ENCODE measurements around the gene STAB1.

Gene STAB1

DNA sequence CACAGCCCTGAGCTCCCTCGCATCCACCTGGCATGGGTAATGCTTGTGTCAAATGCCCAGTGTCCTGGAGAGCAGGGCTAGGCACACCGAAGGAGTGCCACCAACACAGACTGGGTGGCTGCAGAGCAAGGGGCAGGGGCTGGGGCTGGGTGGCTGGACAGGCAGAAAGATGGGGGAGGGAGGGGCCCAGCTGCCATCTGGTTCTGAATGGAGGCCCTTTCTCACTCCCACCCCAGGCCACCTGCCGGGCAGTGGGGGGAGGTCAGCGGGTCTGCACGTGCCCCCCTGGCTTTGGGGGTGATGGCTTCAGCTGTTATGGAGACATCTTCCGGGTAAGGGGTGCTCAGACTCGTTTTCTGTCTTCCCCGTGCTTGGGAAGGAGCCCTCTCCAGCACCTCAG lies 17.0 kb downstream of the STAB1 start:
- DNase-seq, result no peak

DNA sequence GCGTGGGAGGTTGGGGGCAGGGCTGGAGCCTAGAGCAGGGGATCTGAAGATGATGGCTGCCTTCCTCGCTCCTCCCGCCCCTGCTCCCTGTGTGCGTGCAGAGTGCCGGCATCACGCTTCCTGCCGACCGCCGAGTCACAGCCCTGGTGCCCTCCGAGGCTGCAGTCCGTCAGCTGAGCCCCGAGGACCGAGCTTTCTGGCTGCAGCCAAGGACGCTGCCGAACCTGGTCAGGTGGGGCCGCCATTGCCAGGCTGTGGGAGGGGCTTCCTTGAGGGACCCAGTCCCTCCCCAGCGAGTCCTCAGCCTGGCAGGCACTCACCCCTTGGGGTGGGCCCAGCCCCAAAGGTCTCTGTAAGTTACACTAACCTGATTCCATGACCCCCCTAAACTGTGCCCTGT lies 17.6 kb downstream of the STAB1 start:
- DNase-seq, result no peak

DNA sequence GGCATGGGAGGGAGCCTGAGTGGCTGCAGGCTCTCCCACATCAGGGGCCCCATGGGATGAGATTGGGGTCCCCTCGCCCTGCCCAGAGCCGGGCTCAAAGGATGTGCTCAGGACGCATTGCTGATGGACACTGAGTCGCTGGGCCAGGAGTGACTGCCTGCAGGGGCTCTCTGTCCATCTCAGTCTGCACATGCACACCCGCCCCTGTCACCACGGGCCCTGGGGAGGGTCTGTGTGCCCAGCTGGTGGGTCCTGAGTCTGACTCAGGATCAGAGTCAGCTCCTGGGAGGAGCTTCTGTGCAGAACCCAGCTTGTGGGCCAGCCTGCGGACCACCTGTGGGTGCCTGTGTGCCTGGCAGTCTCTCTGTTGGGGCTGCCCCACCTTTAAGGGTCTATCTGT lies 18.1 kb downstream of the STAB1 start:
- DNase-seq, result no peak

DNA sequence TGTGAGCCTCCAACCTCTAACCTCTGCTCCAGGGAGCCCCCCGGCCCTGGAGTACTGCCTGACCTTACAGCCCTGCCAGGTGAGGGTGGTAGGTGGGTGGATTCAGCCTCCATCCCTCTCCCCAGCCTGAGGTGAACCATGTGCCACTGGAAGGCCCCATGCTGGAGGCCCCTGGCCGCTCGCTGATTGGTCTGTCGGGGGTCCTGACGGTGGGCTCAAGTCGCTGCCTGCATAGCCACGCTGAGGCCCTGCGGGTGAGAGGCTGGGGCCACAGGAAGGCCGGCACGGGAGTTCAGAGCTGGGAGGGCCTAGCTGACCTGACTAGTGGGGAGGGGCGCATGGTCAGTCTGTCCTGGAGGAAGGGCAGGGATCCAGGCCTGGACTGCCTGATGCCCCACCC lies 19.4 kb downstream of the STAB1 start:
- no peak for DNase-seq

DNA sequence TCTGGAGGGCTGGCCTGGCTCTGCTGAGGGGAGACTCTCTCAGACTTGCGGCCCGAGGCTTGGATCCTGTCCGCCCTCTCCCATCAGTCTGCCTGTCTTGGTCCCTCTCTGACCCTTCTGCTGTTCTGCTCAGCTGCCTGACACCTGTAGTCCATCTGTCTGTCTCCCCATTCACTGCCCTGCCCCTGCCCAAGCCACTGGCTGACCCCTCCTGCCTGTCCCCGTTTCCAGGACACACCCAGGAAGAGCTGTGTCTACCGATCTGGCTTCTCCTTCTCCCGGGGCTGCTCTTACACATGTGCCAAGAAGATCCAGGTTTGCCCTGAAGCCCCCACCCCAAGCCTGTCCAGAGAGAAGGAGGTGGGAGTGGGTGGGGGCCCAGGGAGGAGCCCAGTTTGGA lies 20.1 kb downstream of the STAB1 start:
- no peak for DNase-seq

DNA sequence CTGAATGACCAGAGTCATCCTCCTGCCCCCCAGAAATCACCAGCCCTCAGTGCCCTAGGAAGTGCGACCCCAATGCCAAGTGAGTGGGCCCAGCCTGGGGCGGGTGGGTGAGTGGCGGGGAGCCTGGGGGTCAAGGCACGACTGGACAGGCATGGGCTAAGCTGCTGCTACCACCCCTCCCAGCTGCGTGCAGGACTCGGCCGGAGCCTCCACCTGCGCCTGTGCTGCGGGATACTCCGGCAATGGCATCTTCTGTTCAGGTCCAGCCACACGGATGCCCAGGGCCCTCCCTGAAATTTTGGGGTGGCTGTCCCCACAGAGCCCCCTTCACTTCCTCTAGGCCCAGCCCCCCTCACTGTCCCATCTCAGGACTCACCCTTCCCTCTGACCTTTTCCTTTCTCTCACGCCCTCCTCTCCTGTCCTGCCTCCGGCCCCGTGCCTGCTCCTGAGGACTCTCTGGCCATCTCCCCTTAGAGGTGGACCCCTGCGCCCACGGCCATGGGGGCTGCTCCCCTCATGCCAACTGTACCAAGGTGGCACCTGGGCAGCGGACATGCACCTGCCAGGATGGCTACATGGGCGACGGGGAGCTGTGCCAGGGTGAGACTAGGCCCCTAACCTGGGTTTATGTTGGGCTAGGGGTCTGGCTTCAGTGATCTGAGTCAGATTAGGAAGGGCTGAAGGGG lies 21.5 kb downstream of the STAB1 start:
- DNase-seq, result no peak

DNA sequence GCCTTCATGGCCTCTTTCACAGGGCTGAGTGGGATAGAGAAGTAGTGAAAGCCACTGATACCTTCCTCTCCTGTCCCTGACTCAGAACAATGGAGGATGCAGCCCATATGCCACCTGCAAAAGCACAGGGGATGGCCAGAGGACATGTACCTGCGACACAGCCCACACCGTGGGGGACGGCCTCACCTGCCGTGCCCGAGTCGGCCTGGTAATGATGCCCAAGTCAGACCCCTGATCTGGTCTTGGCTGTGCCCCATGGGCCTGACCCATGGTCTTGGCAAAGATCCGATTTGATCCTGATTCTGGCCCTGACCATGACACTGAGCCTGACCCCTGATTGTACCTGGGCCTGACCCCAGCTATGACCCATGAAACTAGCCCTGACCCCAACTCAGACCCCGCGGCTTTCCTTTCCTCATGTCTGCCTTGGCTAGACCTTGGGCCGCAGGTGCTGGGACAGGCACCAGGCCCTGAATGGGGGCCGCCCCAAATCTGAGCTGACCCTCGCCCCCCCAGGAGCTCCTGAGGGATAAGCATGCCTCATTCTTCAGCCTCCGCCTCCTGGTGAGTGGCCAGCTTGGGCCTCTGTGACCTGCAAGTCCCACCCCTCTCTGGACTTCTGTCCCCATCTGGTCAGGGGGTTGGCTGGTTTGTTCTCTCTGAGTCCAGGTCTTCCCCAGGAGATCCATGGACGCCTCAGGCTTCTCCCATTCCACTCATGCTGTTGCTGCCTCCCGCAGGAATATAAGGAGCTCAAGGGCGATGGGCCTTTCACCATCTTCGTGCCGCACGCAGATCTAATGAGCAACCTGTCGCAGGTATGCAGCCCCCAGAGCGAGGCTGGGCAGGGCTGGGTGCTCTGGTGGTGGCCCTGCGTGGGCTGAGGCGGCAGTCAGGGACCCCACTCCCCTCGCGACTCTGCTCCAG lies 22.9 kb downstream of the STAB1 start:
- DNase-seq, result no peak

DNA sequence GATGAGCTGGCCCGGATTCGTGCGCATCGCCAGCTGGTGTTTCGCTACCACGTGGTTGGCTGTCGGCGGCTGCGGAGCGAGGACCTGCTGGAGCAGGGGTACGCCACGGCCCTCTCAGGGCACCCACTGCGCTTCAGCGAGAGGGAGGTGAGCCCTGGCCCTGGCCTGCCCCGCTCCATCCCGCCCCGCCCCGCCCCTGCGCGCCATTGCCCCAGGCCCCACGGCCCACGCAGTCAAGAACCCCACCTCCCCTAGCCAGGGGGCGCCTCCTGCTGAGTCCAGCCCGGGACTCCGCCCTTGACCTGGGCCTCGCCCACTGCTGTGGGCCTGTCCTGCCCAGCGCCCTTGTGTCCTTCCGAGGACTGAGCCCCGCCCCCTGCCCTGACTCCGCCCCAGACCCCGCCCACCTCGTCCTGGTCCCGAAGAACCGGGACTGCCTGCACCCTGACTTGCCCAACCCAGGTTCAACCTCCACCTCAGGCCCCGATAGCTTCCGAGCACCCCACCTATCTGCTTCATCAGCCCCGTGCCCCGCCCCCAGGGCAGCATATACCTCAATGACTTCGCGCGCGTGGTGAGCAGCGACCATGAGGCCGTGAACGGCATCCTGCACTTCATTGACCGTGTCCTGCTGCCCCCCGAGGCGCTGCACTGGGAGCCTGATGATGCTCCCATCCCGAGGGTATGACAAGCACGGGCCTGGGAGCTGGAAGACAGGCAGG lies 23.7 kb downstream of the STAB1 start:
- DNase-seq, result no peak

DNA sequence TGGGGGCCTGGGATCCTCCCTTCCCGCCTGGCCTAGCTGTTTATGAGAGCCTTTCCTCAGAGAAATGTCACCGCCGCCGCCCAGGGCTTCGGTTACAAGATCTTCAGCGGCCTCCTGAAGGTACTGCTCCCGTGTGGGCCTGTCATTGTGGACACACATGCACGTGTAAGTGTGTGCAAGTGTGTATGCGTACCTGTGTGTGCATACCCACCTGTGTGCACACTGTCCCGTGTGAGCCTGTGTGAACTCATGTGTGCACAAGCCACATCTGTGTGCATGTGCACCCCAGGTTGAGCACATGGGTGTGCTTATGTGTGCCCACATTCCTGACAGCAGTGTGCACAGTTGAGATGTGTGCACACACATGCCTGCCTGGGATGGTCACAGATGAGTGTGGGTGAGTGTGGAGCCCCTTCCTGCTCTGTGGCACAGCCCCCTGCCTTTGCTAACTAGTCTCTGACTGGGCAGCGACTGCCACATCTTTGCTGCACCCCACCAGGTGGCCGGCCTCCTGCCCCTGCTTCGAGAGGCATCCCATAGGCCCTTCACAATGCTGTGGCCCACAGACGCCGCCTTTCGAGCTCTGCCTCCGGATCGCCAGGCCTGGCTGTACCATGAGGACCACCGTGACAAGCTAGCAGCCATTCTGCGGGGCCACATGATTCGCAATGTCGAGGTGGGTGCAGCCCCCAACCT lies 24.5 kb downstream of the STAB1 start:
- DNase-seq, result no peak

DNA sequence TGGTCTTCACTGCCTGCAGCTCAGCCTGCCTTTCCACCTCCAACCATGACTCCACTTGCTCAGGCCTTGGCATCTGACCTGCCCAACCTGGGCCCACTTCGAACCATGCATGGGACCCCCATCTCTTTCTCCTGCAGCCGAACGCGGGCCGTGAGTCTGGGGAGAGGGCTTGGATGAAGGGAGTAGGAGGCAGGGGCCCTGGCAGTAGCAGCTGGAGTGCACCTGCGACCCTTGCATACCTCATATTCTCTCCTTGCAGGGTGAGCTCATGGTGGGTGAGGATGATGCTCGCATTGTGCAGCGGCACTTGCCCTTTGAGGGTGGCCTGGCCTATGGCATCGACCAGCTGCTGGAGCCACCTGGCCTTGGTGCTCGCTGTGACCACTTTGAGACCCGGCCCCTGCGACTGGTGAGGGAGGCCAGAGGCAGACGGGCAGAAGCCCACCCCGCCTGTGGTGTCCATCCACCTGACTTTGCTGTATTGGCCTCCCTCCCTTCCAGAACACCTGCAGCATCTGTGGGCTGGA lies 25.1 kb downstream of the STAB1 start:
- no peak for DNase-seq

DNA sequence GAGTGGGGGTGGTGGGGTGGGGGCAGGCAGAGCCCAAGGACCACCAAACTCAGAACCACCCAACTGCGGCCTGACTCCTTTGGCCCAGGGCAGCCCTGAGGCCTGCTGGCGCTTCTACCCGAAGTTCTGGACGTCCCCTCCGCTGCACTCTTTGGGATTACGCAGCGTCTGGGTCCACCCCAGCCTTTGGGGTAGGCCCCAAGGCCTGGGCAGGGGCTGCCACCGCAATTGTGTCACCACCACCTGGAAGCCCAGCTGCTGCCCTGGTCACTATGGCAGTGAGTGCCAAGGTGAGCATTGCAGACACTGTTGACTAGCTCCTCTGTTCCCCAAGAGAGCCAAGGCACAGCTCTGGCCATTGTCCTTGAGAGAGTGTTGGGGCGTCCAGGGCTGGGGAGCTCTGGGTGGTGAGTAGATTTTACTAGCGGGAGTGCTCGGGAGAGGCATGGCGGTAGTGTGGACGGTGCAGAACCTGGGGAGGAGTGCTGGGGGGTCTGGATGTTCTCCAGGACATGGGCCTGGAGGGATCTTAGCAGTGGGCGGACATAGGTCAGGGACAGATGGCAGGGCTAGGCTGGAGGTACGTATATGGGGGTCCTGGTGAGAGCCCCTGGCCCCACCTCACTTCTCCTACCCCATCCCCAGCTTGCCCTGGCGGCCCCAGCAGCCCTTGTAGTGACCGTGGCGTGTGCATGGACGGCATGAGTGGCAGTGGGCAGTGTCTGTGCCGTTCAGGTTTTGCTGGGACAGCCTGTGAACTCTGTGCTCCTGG lies 25.8 kb downstream of the STAB1 start:
- no peak for DNase-seq

DNA sequence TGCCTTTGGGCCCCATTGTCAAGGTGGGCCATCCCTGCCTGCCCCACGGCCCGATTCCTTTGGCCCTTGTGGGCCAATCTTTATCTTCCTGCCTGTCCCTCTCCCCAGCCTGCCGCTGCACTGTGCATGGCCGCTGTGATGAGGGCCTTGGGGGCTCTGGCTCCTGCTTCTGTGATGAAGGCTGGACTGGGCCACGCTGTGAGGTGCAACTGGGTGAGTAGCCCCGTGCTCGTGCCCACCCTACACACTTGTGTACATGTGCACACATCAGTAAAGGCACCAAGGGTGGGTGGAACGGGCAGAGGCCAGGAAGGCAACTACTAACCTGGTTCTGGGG lies 26.3 kb downstream of the STAB1 start:
- DNase-seq, result no peak

DNA sequence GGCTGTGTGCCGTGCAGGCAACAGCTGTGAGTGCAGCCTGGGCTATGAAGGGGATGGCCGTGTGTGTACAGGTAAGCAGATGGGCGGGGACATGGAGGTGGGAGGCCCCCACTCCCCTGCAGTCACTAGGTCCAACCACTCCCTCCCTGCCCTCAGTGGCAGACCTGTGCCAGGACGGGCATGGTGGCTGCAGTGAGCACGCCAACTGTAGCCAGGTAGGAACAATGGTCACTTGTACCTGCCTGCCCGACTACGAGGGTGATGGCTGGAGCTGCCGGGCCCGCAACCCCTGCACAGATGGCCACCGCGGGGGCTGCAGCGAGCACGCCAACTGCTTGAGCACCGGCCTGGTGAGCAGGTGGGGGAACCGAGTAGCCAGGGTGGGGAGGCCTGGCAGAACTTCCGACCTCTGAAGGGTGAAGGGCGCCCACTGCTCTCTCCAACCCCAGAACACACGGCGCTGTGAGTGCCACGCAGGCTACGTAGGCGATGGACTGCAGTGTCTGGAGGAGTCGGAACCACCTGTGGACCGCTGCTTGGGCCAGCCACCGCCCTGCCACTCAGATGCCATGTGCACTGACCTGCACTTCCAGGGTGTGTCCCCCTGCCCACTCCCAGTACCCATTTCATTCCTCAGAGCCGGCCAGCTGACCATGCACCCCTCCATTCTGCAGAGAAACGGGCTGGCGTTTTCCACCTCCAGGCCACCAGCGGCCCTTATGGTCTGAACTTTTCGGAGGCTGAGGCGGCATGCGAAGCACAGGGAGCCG lies 26.9 kb downstream of the STAB1 start:
- no peak for DNase-seq

DNA sequence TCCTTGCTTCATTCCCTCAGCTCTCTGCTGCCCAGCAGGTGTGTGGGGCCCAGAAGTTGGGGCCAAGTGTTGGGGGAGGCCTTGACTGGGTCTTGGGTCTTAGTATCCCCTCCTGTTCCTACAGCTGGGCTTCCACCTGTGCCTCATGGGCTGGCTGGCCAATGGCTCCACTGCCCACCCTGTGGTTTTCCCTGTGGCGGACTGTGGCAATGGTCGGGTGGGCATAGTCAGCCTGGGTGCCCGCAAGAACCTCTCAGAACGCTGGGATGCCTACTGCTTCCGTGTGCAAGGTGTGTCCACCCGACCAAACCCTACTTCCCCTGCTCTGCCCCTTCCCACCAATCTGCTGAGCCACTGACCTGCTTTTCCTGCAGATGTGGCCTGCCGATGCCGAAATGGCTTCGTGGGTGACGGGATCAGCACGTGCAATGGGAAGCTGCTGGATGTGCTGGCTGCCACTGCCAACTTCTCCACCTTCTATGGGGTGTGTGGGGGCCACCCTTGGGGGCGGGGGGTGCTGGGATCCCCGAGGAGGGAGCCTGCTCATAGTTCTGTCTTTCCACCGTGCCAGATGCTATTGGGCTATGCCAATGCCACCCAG lies 27.6 kb downstream of the STAB1 start:
- DNase-seq, result no peak

DNA sequence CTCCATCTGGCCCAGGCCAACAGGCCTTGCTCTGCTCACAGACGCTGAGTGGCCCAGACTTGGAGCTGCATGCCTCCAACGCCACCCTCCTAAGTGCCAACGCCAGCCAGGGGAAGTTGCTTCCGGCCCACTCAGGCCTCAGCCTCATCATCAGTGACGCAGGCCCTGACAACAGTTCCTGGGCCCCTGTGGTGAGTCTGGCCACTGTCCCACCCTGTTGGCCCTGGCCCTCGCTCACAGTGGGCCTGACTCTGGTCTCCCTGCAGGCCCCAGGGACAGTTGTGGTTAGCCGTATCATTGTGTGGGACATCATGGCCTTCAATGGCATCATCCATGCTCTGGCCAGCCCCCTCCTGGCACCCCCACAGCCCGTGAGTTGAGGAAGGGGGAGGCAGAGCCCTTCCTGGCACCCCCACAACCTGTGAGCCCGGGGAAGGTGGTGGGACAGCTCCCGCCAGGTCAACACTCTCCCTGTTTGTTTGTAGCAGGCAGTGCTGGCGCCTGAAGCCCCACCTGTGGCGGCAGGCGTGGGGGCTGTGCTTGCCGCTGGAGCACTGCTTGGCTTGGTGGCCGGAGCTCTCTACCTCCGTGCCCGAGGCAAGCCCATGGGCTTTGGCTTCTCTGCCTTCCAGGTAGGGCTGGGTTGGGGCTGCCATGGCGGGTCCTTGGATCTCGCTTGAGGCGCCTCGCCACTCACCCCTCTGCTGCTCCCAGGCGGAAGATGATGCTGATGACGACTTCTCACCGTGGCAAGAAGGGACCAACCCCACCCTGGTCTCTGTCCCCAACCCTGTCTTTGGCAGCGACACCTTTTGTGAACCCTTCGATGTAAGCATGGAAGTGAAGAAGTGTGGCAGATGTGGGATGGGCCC lies 28.5 kb downstream of the STAB1 start:
- no peak for DNase-seq

DNA sequence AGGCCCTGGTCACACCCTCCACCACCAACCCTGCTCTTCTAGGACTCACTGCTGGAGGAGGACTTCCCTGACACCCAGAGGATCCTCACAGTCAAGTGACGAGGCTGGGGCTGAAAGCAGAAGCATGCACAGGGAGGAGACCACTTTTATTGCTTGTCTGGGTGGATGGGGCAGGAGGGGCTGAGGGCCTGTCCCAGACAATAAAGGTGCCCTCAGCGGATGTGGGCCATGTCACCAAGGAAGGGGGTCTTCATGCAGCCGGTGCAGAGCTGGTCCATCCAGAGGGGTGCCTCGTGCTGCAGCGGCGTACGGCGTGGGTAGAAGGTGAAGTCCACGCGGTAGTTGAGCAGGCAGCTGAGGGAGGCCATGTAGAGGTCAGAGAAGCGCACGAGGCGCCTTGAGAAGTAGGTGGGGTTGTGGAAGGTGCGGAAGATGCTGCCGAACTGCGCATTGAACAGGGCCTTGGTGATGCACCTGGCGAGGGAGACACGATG lies 29.2 kb downstream of the STAB1 start:
- DNase-seq, result no peak

DNA sequence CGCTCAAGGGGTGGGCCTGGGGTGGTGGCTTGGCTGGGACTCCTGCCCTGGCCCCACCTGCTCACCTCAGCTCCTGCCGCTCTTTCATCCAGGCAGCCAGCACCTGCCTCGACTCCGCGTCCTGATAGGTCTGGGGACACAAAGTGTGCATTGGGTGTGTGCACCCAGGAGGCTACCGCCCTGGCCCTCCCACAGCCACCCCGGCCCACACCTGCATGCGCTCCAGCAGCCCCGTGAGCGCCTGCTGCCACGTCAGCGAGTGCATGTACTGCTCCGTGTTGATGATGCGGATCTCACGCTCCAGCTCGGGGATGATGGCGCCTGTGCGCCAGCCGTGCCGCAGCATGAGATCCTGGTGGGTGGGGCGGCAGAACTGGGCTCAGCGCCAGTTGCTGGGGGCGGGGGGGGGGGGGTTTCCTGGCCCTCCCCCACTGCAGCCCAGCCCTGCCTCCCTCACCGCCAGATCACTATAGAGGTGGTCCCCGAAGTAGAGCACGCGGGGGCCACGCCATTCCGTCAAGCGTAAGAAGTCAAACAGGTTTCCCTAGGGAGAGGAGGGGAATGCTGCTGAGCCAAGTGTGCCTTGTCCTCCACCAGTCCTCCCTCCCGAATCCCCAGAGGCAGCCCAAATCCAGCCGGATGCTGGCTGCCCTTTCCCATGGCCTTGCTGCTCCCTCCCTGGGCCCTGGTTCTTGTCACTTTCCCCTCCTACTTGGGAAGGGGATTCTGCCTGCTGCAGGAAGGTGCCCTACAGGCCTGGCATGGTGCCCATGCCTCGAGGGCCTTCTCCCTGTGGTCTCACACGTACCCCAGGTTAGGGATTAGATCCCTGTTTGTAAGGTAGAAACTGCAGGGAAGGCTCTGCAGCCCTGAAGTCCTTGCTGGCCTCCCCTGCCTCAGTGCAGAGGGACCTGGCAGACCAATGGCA lies 29.9 kb downstream of the STAB1 start:
- DNase-seq, result no peak
